Sigmoid colon (tissue), 4 donors: ENCODE data around the gene SNAP47.

Experiments
- CTCF ChIP-seq, 4 experiments: fragments of 450-650 bp in 3 of 4; fragments of 200-600 bp in 1 of 4; IDR thresholded peaks; one replicate each; pipeline ENCODE4 v1.5.1; 2016 to 2019; ENCODE audit warnings: antibody characterized with exemption in 4 of 4, mild to moderate bottlenecking in 3 of 4, moderate library complexity in 2 of 4
- EP300 ChIP-seq, 4 donors: sonication (generic); formaldehyde crosslinking; IDR thresholded peaks; one replicate each; pipeline ENCODE4 v1.6.1; 2017; ENCODE audit warnings: antibody characterized with exemption in 4 of 4
- POLR2A ChIP-seq, 2 donors: fragments of 450-650 bp; IDR thresholded peaks; one replicate each; pipeline ENCODE4 v1.6.1; 2016; ENCODE audit warnings: antibody characterized with exemption in 2 of 2, mild to moderate bottlenecking in 2 of 2, moderate library complexity in 2 of 2

- no peak for TF ChIP-seq POLR2A (IDR thresholded peaks at IDR 0.05)
- no peak for TF ChIP-seq CTCF (IDR thresholded peaks at IDR 0.05)
- no peak for TF ChIP-seq EP300 (IDR thresholded peaks at IDR 0.05)
Observed at GRCh38 chr1:227785805-227786671, 50.8 kb downstream of the SNAP47 start.
